Measurements from ENCODE around the gene SASH1.
"Not testable (repeated sequence)": the region's sequence is repeated elsewhere in the genome, so short reads cannot be mapped to it uniquely, and the experiment has no call there.

DNA sequence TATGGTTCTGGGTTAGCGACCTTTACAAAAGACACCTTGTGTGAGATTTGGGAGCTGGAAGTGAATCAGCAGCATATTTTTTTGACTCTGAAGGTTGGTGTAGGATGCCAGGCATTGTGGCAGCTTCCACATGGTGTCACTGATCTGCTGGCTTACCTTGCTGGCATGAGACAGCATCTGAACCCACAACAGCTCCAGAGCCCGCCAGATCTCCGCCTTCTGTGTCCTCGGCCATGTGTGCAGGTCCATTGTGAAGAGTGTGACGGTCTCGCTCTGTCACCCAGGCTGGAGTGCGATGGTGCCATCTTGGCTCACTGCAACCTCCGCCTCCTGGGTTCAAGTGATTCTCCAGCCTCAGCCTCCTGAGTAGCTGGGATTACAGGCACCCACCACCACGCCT lies 39.4 kb downstream of the SASH1 start:
- TF ChIP-seq, protein P1, sequence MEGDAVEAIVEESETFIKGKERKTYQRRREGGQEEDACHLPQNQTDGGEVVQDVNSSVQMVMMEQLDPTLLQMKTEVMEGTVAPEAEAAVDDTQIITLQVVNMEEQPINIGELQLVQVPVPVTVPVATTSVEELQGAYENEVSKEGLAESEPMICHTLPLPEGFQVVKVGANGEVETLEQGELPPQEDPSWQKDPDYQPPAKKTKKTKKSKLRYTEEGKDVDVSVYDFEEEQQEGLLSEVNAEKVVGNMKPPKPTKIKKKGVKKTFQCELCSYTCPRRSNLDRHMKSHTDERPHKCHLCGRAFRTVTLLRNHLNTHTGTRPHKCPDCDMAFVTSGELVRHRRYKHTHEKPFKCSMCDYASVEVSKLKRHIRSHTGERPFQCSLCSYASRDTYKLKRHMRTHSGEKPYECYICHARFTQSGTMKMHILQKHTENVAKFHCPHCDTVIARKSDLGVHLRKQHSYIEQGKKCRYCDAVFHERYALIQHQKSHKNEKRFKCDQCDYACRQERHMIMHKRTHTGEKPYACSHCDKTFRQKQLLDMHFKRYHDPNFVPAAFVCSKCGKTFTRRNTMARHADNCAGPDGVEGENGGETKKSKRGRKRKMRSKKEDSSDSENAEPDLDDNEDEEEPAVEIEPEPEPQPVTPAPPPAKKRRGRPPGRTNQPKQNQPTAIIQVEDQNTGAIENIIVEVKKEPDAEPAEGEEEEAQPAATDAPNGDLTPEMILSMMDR (IDR thresholded peaks at IDR 0.05), result not testable (repeated sequence)
- TF ChIP-seq POLR2AphosphoS5 (IDR thresholded peaks at IDR 0.05; ENCODE audit: low read depth, low read length); SIN3A (IDR thresholded peaks at IDR 0.05; ENCODE audit: borderline replicate concordance, insufficient read depth, low read depth, low read length): not testable (repeated sequence)
